IMR-90 (cell line): ENCODE results near the gene ATP6AP1.

Experiments
- CEBPB ChIP-seq: IDR thresholded peaks from 2 replicates; pipeline ENCODE4 v1.6.1; 2012; ENCODE audit warnings: low read depth, low read length, improper control_type of control experiment
- FOS ChIP-seq: fragments of 150-350 bp; IDR thresholded peaks from 2 replicates; pipeline ENCODE4 v1.6.1; 2016; ENCODE audit warnings: low read depth, low read length
- MAFK ChIP-seq: IDR thresholded peaks from 2 replicates; pipeline ENCODE4 v1.6.1; 2012; ENCODE audit warnings: low read depth, low read length, improper control_type of control experiment
- POLR2A ChIP-seq: IDR thresholded peaks from 2 replicates; pipeline ENCODE4 v1.6.1; 2012; ENCODE audit warnings: mild to moderate bottlenecking, low read depth, low read length
- RCOR1 ChIP-seq: IDR thresholded peaks from 2 replicates; pipeline ENCODE4 v1.6.1; 2012; ENCODE audit warnings: mild to moderate bottlenecking, low read length, improper control_type of control experiment; ENCODE audit not compliant: insufficient replicate concordance
- RFX5 ChIP-seq: IDR thresholded peaks from 2 replicates; pipeline ENCODE4 v1.8.0; 2012; ENCODE audit warnings: low read depth, mild to moderate bottlenecking, low read length, moderate library complexity
- SMC3 ChIP-seq: fragments of 150-350 bp; IDR thresholded peaks from 2 replicates; pipeline ENCODE4 v1.6.1; 2016; ENCODE audit warnings: low read depth, mild to moderate bottlenecking, antibody characterized with exemption, low read length, moderate library complexity
- TF ChIP-seq, protein P1 (sequence below): conservative IDR thresholded peaks from 2 replicates; pipeline ENCODE4 v1.5.1; 2012; ENCODE audit warnings: mild to moderate bottlenecking, low read depth, low read length, improper control_type of control experiment

DNA sequence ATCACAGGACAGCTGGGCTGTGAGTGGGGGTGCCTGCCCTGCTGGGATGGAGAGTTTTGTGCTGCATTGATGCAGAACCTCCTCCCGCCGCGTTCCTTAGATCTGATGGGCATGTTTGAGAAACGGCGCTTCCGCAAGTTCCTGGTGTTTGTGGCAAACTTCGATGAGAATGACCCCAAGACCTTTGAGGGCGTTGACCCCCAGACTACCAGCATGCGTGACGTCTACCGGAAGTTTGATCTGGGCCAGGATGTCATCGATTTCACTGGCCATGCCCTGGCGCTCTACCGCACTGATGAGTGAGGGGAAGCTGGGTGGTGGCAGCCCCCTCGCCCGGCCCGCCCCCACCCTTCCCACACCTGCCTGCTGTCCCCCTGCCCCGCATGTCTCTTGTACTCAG, 11.4 kb downstream of the ATP6AP1 start:
- TF ChIP-seq SMC3 (no peak), POLR2A (no peak), RCOR1 (no peak), CEBPB (no peak), RFX5 (no peak), MAFK (no peak), FOS (no peak)
- TF ChIP-seq, protein P1, sequence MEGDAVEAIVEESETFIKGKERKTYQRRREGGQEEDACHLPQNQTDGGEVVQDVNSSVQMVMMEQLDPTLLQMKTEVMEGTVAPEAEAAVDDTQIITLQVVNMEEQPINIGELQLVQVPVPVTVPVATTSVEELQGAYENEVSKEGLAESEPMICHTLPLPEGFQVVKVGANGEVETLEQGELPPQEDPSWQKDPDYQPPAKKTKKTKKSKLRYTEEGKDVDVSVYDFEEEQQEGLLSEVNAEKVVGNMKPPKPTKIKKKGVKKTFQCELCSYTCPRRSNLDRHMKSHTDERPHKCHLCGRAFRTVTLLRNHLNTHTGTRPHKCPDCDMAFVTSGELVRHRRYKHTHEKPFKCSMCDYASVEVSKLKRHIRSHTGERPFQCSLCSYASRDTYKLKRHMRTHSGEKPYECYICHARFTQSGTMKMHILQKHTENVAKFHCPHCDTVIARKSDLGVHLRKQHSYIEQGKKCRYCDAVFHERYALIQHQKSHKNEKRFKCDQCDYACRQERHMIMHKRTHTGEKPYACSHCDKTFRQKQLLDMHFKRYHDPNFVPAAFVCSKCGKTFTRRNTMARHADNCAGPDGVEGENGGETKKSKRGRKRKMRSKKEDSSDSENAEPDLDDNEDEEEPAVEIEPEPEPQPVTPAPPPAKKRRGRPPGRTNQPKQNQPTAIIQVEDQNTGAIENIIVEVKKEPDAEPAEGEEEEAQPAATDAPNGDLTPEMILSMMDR: no peak
